HG03378 (cell line): ENCODE measurements around the gene PITPNC1.
"Not testable (repeated sequence)": the region's sequence is repeated elsewhere in the genome, so short reads cannot be mapped to it uniquely, and the experiment has no call there.

Experiments used
- ATAC-seq: cut with Tn5 transposase; IDR thresholded peaks from one replicate; pipeline ENCODE4 v1.9.1; 2021; ENCODE audit warnings: mild to moderate bottlenecking, moderate library complexity; ENCODE audit not compliant: unreplicated experiment

Gene PITPNC1

DNA sequence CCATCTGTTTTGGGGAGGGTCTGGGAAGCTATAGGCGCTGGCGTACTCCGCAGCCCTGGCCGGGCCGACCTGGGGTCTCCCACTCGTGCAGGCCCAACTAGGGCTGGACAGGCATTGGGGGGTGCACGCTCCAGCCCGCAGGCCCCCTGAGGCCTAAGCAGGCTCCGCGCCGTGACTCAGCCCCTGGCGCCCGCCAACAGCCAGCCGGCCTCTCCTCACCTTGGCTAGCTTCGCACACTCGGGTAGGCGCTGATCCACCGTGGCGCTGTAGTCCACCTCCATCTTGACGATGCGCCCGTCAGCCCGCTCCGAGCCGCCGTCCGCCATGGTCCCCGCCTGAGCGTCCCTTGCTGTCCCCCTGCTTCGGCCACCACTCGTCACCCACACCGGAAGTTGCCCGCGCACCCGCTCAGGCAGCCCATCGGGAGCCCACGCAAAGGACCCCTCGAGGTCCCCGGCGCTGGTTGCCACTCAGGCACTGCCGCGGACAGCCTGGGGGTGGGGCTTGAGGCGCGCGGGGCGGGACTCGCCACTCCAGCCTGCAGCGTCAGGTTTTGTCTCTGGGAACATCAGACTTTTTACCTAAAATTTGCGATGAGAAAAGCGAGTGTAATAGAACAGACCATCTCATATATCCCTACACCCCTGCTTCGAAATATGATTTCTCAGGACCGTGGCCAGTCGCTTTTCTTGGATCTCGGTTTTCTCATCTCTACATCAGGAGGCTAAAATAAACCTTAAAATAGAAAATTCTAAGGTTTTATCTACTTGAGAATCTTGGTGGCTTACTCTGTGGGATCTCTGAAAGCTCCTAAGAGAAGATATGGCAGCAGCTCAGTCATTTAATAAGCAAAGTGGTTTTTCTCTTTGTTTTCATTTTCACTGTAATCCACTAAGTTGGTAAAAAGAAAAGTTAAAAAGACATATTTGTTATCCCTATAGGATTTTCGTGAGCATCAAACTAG lies 10.6 kb upstream of the PITPNC1 start, which contains the start of gene PSMD12:
TSS of gene PSMD12 (minus strand) at position 385 of the 965 bp plus-strand sequence. CDS start at position 327, 58 bp downstream.
- ATAC-seq = peak; percentile 74

DNA sequence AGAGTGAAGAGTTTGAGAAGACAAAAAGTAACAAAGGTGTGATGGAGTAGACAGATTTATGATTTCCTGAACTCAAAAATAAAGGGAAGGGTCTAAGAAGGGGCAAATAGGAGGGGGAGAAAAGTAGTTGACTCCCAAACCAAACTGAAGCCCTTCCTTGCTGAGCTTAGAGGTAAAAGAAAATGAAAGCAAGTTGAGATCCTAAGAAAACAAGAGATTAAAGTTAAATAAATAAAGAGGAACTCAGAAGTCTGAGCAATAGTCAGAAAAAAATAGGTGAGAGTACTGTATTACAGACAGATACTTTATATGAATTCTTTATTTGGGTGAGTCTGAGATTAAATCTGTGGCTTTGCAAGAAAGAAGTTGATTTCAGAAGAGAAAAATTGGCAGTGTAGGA lies 7.4 kb upstream of the PITPNC1 start:
- no peak for ATAC-seq

DNA sequence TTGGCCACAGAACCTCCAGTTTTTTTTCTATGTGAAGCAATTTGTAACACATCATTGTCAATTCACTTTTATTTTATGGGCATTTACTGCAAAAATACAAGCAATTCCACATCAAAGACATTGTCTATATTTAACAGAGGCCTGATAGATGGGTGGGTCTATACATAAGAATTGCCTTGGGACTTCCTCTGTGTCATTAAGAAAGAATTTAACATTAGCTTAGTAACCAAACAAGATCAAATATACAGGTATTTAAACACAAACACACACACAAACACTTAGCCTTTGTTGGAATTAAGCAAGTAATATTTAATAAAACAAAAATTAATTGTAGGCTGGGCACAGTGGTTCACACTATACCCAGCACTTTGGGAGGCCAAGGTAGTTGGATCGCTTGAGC lies 4.3 kb upstream of the PITPNC1 start:
- ATAC-seq = no peak

DNA sequence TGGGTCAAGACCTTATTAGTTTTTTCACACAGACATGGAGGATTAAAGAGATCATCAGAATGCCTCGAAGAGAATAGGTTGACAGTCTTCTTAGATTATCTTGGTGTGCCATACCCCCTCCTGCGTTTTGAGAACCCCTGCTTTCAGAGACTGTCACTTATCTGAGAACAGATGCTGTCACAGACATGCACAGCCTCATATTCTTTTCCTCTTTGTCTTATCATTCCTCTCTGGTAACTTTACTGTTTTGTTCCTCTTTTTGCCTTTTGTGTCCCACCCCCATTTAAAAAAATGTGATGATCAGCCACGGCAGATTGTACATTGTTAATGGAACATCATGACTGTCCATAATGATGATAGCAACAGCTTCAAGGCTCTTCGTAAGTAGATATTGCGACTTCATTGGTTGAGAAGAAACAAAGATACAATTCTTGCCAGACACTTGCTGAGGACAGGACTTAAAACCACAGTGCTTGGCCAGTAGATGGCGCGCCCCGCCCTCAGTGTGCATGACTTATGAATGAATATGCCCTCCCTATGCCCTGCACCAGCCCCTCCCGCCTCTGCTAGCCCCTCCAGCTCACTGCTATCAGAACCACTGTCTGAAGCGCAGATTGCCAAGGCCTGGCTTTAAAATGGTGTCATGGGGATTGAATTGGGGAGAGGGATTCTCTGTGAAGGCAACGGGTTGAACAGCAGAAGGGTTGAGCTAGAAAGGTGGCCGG lies 2.6 kb upstream of the PITPNC1 start:
- peak; percentile 39 for ATAC-seq

DNA sequence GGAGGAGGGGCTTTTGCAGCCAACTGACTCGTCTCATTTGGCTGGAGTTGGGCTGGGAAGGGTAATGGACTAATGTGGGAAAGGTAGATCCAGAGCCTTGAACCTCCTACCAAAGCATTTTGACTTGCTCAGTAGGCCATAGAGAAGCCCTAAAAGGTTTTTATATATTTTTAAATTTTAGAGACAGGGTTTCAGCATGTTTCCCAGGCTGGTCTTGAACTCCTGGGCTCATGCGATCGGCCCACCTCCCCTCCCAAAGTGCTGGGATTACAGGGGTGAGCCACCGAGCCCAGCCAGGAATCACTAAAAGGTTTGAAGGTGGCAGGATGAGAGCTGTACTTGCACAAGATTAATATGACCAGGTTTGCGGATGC lies 2.0 kb upstream of the PITPNC1 start:
- ATAC-seq = no peak

DNA sequence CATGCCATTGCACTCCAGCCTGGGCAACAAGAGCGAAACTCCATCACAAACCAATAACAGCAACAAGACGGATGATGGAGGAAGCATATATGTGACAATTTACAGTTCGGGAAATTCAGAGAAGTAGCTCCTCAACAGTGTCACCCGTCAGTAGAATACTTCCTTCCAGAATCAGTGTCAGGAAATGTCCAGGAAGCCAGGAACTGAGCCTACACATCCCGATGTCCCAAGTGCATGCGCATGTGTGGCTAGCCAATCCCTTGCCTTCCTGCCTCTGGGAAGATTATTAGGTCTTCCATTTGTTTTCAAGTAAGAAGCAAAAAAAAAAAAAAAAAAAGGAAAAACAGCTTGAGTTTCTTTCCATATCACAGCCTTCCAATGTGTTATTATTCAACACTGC lies 1.4 kb upstream of the PITPNC1 start:
- no peak for ATAC-seq

DNA sequence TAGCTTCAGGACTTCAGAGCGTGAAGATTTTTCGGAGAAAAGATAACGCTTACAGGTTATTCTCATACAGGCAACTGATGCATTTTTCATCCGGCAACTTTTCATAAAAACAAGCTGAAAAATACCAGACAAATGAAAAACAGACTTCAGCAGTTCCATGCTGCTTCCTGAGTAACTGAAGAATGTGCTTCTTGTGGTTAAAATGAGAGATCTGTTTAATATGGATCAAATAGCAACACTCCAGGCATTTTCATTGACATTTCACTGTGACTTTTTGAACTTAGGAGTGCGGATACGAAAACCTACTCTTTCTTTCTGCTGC lies 705 bp upstream of the PITPNC1 start:
- no peak for ATAC-seq

DNA sequence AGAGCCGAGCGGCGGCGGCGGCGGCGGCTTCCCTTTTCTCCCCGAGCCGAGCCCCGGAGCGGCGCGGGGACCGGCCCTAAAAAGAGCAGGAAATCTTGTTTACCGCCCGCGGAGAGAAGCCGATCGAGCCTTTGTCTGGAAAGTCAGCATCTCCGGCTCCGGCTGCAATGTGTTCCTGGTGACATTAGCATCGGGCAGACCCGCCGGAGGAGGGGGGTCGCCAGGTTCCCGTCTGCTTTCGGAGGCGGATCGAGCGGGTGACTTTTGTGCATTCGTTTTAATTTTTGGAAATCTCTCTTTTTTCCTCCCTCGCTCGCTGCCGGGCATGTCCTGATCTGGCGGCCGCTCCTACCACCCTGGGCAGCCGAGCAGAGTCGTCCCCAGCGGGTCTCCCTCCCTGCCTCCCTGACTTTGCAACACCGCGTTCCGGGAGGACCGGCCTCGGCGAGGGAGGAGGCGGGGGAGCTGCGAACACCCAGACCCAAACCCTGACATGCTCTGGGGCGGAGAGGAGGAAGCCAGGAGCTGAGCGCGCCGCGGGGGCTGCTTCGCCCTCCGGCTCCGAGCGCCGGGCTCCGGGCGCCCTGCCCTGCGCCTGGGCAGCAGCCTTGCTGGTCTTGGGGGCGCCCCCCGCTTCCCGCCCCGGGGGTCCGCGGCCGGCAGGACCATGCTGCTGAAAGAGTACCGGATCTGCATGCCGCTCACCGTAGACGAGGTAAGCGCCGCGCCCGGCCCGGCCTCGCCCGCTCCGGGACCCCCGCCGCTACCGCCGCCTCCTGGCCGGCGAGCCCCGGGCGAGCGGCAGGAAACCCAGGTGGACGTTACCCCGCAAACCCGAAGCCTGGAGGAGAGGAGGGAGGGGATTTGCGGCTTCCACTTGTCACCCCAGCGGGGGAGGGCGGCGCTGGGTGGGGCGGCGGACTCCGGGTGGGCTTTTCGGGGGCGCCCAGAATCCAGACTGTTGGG lies 690 bp downstream of the PITPNC1 start:
- ATAC-seq = peak; percentile 8

DNA sequence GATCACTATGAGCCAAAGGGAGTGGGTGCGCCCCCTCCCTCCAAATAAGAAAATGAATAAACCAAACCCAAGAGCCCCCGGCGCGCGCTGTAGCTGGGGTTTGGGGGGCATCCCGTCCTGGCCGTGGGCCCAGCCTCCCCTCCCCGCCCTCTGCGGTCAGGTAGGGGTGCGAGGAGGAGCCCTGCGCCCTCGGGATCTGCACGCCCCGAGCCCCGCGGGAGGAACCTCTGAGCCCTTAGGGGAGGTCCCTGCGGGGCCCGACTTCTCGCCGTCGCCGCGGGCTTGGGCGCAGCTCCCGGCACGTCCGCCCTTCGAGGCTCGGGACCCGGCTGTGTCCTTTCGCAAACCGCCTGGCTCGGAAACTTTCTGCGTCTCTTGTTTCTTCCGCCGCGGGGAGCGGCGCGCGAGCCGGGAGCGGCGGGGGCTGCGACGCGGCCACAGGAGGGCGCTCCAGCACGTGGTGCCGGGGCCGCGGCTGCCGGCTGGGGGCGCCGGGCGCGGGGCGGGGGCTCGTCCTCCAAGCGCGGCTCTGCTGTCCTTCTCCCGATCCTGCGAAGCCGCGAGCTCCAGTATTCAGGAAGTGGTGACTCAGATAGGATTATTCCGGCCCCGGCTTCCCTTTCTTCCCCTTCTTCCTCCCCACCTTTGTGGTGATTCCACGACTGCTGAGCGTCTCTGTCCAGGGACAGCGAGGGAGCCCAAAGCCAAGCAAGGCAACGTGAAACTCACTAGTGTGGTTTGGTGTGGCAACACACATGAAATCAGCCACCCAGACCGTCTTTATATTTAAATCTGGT lies 1.6 kb downstream of the PITPNC1 start:
- no peak for ATAC-seq

DNA sequence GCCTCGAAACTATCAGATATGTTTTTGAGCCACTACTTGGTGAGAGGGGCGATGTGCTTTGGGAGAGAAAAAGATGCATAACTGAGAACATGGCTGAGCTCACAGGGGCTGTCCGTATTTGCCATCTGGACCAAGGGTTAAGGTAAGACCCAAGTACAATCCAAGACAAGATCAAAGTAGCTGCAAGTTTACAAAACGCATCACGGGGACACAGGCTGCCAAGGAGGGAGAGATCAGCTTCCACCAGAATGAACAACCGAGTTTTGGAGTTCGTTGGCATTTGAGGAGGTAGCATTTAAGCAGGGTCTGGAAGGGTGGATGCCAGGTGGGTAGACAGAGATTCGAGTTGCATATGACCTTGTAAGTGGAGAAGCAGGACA lies 2.2 kb downstream of the PITPNC1 start:
- no peak for ATAC-seq

DNA sequence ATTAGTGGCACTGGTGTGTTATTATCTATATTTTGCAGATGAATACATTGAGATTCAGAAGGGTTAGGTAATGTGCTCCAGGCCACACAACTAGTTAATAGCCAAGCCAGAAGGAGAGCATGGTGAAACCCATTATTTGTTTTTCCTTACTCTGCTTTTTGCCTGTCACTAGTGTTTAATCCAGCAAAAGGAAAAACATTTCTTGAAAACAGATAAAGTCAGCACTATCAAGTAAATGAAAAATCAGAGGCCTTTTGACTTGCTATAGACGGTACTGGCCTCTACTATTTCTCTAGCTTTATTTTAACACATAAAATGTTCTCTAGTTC lies 4.8 kb downstream of the PITPNC1 start:
- no peak for ATAC-seq

DNA sequence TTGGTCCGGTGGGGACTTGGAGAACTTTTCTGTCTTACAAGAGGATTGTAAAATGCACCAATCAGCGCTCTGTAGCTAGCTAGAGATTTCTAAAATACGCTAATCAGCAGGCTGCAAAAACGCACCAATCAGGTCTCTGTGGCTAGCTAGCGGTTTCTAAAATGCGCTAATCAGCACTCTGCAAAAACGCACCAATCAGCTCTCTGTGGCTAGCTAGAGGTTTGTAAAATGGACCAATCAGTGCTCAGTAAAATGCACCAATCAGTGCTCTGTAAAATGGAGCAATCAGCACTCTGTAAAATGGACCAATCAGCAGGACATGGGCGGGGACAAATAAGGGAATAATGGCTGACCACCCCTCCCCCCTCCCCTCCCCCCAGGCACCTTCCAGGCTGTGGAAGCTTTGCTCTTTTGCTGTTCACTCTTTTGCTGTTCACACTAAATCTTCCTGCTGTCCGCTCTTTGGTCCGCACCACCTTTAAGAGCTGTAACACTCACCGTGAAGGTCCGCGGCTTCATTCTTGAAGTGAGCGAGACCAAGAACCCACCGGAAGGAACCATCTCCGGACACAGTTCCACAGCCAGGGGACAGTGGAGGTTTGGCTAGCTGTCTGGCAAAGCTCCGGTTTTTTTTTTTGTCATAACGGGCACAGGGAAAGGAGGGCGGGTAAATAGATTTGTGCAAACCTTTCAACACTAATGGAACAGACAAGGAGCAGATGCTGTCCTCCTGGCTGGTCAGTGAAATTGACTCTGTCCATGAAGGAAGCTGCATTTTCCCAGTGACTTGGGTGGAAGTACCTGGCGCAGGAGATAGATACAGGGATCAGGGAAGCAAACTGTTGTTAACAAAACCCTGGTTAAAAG lies 8.3 kb downstream of the PITPNC1 start:
- no peak for ATAC-seq

DNA sequence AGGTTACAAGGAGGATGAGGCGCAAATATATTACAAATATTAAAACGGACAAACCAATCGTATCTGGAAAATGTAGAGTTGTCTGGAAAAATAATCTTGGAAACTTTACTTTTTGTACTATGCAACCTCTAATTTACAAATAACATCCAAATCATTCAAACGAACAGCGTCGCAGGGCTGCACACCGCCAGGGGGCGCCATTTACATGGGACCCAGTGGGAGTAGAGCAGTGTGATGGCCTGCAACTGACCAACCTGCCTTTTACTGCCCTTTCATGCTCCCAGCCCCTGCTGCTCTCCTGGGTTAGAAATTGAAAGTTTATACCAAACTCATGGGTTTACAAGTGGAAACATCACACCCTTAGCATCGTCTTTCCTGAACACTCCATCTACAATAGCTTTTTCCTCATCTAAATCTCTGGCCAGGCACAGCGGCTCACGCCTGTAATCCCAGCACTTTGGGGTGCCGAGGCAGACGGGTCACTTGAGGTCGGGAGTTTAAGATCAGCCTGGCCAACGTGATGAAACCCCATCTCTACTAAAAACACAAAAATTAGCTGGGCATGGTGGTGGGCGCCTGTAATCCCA lies 10.0 kb downstream of the PITPNC1 start:
- no peak for ATAC-seq

DNA sequence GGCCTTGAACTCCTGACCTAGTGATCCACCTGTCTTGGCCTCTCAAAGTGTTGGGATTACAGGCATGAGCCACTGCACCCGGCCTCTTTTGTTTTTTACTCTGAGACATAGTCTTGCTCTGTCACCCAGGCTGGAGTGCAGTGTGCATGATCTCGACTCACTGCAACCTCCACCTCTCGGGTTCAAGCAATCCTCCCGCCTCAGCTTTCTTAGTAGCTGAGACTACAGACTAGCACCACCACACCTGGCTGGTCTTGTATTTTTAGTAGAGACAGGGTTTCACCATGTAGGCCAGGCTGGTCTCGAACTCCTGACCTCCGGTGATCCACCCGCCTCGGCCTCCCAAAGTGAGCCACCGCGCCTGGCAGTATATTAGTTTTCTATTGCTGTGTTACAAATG lies 11.5 kb downstream of the PITPNC1 start:
- ATAC-seq = not testable (repeated sequence)

DNA sequence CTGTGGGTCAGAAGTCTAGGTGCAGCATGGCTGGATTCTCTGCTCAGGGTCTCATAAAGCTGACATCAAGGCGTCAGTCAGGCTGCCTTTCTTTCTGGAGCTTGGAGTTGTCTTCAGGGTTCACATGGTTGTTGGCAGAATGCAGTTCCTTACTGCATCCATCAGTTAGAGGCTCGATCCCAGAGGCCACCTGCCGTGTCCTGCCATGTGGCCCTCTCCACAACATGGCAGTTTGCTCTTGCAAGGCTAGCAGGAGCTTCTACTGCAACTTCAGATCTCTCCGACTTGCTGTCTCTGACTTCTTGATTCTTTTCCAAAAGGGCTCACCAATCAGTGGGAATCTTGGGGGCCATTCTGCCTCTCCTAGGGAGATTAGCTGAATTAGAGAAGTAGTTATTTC lies 11.9 kb downstream of the PITPNC1 start:
- ATAC-seq = no peak

DNA sequence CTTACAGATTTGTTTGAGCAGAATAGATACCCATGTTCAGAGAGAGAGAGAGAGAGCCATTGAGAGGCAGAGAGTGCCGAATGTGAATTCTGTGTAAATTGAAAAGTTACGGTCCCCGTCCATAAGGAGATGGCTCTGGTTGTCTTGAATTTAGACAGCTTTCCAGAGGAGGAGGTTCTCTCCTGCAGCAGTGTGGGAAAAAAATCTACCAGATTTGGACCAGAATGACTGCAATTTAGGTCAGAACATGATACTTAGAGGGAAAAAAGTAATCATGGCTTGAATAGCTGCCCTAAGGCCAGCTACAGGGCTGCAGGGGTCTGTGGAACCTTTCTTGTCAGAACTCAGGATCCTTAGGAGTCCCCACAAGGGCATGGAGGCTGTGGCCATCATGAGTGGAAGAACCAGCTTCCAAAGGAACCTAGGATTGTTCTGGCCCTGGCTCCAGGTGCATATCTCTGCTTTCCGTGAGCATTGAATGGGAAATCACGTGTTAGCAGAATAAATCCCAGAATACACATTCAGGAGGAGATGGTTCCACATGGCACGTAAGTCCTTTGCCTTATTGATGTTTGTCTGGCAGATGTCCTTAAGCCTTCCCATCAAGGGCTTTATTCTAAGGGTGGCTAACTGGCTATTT lies 13.0 kb downstream of the PITPNC1 start:
- ATAC-seq = no peak

DNA sequence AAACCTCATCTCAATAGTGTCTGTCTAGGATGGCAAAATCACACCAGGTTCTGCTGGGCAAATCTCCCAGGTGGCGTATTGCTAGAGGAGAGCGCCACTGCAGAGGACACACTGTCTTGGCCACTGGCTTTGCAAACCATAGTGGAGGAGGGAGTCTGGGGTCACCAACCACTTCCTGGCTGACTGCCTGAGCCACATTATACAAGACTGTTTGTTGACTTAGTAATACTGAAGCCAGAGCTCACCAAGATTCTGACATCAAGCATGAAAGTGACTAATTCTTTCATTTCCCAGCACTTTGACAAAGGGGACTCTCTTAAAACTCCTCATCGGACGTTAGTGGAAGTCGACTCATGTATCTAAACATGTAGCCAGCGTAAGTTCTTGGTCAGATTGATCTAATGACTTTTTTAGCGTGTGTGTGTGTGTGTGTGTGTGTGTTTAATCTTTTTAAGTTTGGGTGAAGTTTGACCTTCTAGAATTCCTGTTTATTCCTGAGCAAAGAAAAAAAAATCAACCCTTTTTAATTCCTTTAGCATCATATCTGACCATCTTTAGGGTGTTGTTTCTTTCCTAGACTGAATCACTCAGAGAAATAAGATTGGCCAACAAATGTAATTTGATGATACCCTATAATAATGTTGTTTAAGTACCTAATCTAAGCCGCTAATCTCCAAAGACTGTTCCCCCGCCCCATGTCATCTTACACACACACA lies 13.7 kb downstream of the PITPNC1 start:
- ATAC-seq = peak; percentile 91

DNA sequence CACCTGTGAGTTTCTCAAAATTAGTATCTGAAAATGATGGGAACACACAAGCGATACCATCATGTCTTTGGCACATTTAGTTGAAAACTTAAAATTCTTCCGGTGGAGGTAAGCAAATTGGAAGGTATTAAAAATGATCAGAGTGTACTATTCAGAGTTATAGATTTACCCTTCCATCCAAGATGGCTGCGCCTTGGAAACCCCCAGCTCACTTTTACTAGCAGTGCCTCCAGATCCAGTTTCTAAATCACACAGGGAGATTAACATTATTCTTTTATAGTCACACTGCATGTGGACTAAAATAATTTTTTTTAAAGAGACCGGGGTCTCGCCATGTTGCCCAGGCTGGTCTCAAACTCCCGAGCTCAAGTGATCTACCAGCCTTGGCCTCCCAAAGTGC lies 15.0 kb downstream of the PITPNC1 start:
- ATAC-seq = no peak
